HG02852 (cell line): ENCODE results near the gene PITRM1.
"Not testable (repeated sequence)": the region's sequence is repeated elsewhere in the genome, so short reads cannot be mapped to it uniquely, and the experiment has no call there.

ENCODE experiments used
- ATAC-seq: cut with Tn5 transposase; IDR thresholded peaks from one replicate; pipeline ENCODE4 v1.9.1; 2021; ENCODE audit warnings: mild to moderate bottlenecking, moderate library complexity; ENCODE audit not compliant: unreplicated experiment

PITRM1 gene

GRCh38 chr10:3122486-3123205 is 49.9 kb downstream of the PITRM1 start:
- ATAC-seq: no peak

GRCh38 chr10:3122034-3122433 is 50.5 kb downstream of the PITRM1 start:
- no peak for ATAC-seq

- ATAC-seq: no peak
These were observed 52.7 kb downstream of the PITRM1 start for GRCh38 chr10:3119796-3120459.

GRCh38 chr10:3118641-3119091 is 53.9 kb downstream of the PITRM1 start:
- ATAC-seq: no peak

- no peak for ATAC-seq
These were observed 55.1 kb downstream of the PITRM1 start for GRCh38 chr10:3117486-3117885.

- no peak for ATAC-seq
These were observed 56.0 kb downstream of the PITRM1 start for GRCh38 chr10:3116508-3117100.

GRCh38 chr10:3115685-3116084 is 56.9 kb downstream of the PITRM1 start:
- no peak for ATAC-seq

- ATAC-seq: no peak
These were observed 59.2 kb downstream of the PITRM1 start for GRCh38 chr10:3113343-3113720.

- ATAC-seq: no peak
These were observed 60.9 kb downstream of the PITRM1 start for GRCh38 chr10:3111621-3112163.

GRCh38 chr10:3110782-3111620 is 61.6 kb downstream of the PITRM1 start:
- no peak for ATAC-seq

GRCh38 chr10:3109633-3110032 is 62.9 kb downstream of the PITRM1 start:
- ATAC-seq: no peak

GRCh38 chr10:3109196-3109595 is 63.4 kb downstream of the PITRM1 start:
- no peak for ATAC-seq

GRCh38 chr10:3108575-3109105 is 63.9 kb downstream of the PITRM1 start:
- no peak for ATAC-seq

GRCh38 chr10:3108033-3108432 is 64.5 kb downstream of the PITRM1 start:
- no peak for ATAC-seq

GRCh38 chr10:3107426-3107961 is 65.1 kb downstream of the PITRM1 start:
- ATAC-seq: no peak

- ATAC-seq: no peak
These were observed 65.6 kb downstream of the PITRM1 start for GRCh38 chr10:3106928-3107425.

- not testable (repeated sequence) for ATAC-seq
These were observed 66.3 kb downstream of the PITRM1 start for GRCh38 chr10:3106328-3106727.

GRCh38 chr10:3105905-3106304 is 66.7 kb downstream of the PITRM1 start:
- no peak for ATAC-seq

- no peak for ATAC-seq
These were observed 67.4 kb downstream of the PITRM1 start for GRCh38 chr10:3105166-3105565.

GRCh38 chr10:3104251-3104918 is 68.2 kb downstream of the PITRM1 start:
- no peak for ATAC-seq
